GM12865 (cell line): ENCODE measurements around the gene ZNF148.
"Not testable (repeated sequence)": the region's sequence is repeated elsewhere in the genome, so short reads cannot be mapped to it uniquely, and the experiment has no call there.

Experiments
- DNase-seq: peaks from one replicate; pipeline ENCODE4 v3.0.0; 2010; ENCODE audit warnings: low read depth
- H3K4me3 ChIP-seq: 2 replicates; pipeline ENCODE4 v1.5.1; 2011; ENCODE audit warnings: mild to moderate bottlenecking, low read depth, low read length, control low read depth
- CTCF ChIP-seq: IDR thresholded peaks from 2 replicates; pipeline ENCODE4 v1.5.1; 2011; ENCODE audit warnings: low read length, control low read depth, low read depth, inconsistent platforms; ENCODE audit not compliant: insufficient read depth; ENCODE audit errors: missing control alignments

ZNF148 gene

DNA sequence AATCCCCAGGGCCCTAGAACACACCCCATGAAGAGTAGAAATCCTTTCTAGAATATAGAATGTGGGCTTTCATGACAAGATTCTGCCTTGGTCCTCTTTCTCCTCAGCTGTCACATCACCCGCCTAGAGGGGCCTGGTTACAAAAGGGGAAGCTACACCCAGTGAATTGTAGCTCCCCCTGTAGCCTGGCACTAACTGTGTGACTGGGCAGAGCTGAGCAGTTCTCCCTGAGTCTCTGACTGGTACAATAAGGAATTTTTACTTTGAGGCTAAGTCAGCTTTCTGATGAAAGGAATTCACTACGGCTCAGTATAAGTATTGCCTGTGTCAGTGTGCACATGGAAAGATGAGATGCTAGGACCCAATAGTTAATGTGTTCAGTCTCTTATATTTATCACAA, 28.7 kb upstream of the ZNF148 start:
- H3K4me3 ChIP-seq, result no peak overlapping the region
- TF ChIP-seq CTCF, result no peak
- DNase-seq, result no peak

GRCh38 chr3:125402639-125403038, 27.5 kb upstream of the ZNF148 start:
- H3K4me3 ChIP-seq, result no peak overlapping the region
- DNase-seq, result no peak
- no peak for TF ChIP-seq CTCF

DNA sequence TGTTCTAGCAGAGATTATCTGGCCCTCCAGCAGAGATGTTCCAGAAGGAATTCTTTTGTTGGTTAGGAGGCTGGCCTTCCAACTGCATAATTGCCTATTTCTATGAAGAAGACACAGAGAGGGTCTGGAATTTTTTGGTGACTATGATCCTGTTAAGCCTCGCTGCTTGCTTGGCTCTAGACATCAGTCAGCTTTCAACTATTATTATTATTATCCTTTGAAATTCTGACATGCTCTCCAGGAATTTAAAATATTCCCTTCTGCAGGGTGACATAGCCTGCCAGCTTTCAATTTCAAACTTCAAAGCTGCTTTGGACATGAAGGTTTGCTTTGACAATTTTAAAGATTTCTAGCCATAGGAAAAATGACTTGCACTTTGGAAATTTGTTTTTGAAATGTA, 26.3 kb upstream of the ZNF148 start:
- H3K4me3 ChIP-seq, result no peak overlapping the region
- TF ChIP-seq CTCF, result no peak
- DNase-seq, result no peak

DNA sequence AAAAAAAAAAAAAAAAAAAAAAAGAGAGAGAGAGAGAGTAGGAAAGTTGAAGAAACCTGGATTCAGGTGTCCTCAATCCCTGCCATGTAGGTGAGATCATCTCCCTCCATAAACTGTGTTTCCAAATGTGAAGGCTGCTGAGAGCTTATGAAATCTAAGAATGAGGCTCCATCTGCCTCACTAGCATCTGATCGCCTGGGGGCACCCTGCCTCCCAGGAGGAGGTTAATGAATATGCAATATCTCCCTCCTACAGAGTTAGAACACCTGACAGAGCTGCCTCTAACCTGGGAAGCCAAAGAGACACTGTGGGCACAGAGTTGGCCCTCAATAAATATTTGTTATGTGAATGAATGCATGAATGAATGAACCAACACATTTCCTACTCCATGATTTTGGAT, 23.8 kb upstream of the ZNF148 start:
- DNase-seq, result peak; percentile 24
- no peak overlapping the region for H3K4me3 ChIP-seq
- TF ChIP-seq CTCF, result peak; percentile 12

GRCh38 chr3:125395091-125395490, 20.0 kb upstream of the ZNF148 start:
- DNase-seq, result no peak
- TF ChIP-seq CTCF, result no peak
- no peak overlapping the region for H3K4me3 ChIP-seq

DNA sequence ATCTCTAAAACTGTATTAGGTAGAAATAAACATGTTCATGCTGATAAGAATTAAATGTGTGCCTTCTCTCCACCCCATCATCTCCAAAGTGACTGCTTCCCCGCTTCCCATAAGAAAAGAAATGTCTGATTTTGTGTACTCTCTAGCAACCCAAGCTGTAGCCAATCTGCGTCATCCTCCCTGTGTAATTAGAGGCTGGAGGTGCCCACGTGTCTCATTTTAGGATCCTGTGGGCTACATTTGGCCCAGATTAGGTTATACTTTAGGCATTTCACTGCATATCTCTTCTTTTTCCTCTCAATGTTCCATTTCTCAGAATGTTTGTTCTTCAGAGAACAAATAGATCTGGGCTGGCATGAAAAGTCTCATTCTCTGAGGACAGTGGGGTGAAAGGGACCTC, 19.3 kb upstream of the ZNF148 start:
- H3K4me3 ChIP-seq, result no peak overlapping the region
- no peak for TF ChIP-seq CTCF
- DNase-seq, result no peak

DNA sequence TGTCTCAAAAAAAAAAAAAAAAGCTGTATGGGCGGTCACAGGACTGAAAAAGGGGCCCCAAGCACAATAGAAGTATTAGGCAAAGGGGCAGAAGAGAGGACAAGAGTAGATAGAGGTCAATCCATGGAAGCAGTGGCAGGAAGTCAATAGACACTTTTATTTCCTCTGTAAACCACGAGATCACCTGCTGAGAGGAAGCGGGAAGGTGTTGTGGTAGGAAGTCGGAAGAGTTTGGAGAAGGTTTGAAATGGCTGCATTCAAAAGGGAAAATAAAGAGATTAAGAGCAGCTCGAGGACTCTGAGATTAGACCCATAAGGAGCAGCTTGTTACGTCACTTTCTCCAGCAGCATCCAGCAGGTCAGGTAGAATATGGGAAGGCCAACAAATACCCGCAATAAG, 14.2 kb upstream of the ZNF148 start:
- DNase-seq, result no peak
- no peak overlapping the region for H3K4me3 ChIP-seq
- TF ChIP-seq CTCF, result no peak

- DNase-seq, H3K4me3 ChIP-seq: not testable (repeated sequence)
Measured at GRCh38 chr3:125388369-125388768, 13.2 kb upstream of the ZNF148 start.
